Activated B cell treated with CpG ODN at 0.5 μM for 24 hours (primary cell): ENCODE measurements around the gene RECQL5. TPM values are rescaled to one million over a fixed set of nuclear protein-coding genes. Genes with fewer than 3 reads are reported as not detected.
"Not testable (repeated sequence)": the region's sequence is repeated elsewhere in the genome, so short reads cannot be mapped to it uniquely, and the experiment has no call there.

Experiments
- ATAC-seq: fragments of 200-7000 bp; cut with Tn5 transposase; one replicate; pipeline ENCODE4 v1.10.0; 2021; ENCODE audit warnings: low read depth, mild to moderate bottlenecking, moderate library complexity
- CTCF ChIA-PET: fragments of 350-600 bp; sonication (Branson Sonifier 250); formaldehyde crosslinking; loops from one replicate; lab custom pipeline; 2021; ENCODE audit warnings: antibody characterized with exemption; lab: Charles Lee
- POLR2A ChIA-PET: fragments of 350-600 bp; sonication (Branson Sonifier 250); formaldehyde crosslinking; loops from one replicate; lab custom pipeline; 2021; ENCODE audit warnings: antibody characterized with exemption; lab: Charles Lee
- DNase-seq: peaks from one replicate; pipeline ENCODE4 v3.0.0; 2022
- H3K27ac Mint-ChIP-seq: one replicate; pipeline ENCODE4 v1.8.0; 2020; ENCODE audit warnings: mixed read lengths
- H3K27me3 Mint-ChIP-seq: one replicate; pipeline ENCODE4 v1.8.0; 2021; ENCODE audit warnings: mixed read lengths
- H3K36me3 Mint-ChIP-seq: one replicate; pipeline ENCODE4 v1.8.0; 2021; ENCODE audit warnings: low read depth, mixed read lengths
- H3K4me1 Mint-ChIP-seq: one replicate; pipeline ENCODE4 v1.8.0; 2021; ENCODE audit warnings: mixed read lengths
- H3K4me3 Mint-ChIP-seq: one replicate; pipeline ENCODE4 v1.8.0; 2020; ENCODE audit warnings: mild to moderate bottlenecking, mixed read lengths
- H3K9me3 Mint-ChIP-seq: one replicate; pipeline ENCODE4 v1.8.0; 2020; ENCODE audit warnings: mixed read lengths
- CTCF ChIP-seq: fragments of 200-600 bp; IDR thresholded peaks from one replicate; pipeline ENCODE4 v1.8.0; 2022; ENCODE audit warnings: antibody characterized with exemption, mild to moderate bottlenecking
- intact Hi-C: fragments of 100-400 bp; cut with micrococcal nuclease; formaldehyde crosslinking; loops from one replicate; pipeline ENCODE4 v1.15.1; 2024
- total RNA-seq: library from RNA; stranded (reverse); gene quantifications from 2 replicates; pipeline ENCODE4 v1.2.3, GENCODE V29; 2022

RECQL5 gene
- total RNA-seq, 1 donor from 2014 or later: 65.4 TPM

- Mint-ChIP-seq H3K36me3 (peaks cover 7% of the 10 kb centered on the region), H3K27me3 (no peaks in the 10 kb centered on the region), H3K9me3 (no peaks in the 10 kb centered on the region), H3K4me1 (peaks cover 10% of the 10 kb centered on the region), H3K27ac (no peak overlapping the region), H3K4me3 (no peak overlapping the region)
- TF ChIP-seq CTCF: no peak
- DNase-seq (no peak), ATAC-seq (no peak)
- CTCF ChIA-PET: interaction anchor here (1.1 to 2.3 kb wide), 3 partner anchors 8 to 108 kb away, joined by 4 to 13 read pairs (median 5); partner anchors contain the start of gene SMIM5
- intact Hi-C loops: no loop called here
- POLR2A ChIA-PET: interaction anchor here (0.5 to 0.6 kb wide), 2 partner anchors 92 to 188 kb away, joined by 4 to 6 read pairs; no protein-coding TSS in a partner anchor
These were observed 25.6 kb downstream of the RECQL5 start for GRCh38 chr17:75641343-75641742.

GRCh38 chr17:75640556-75641119 is 26.3 kb downstream of the RECQL5 start:
- H3K36me3 Mint-ChIP-seq: peaks cover 5% of the 10 kb centered on the region
- H3K27me3 Mint-ChIP-seq: no peaks in the 10 kb centered on the region
- ChIA-PET CTCF (interaction anchor here (0.7 to 2.3 kb wide), 4 partner anchors 7 to 504 kb away, joined by 4 to 13 read pairs (median 4); partner anchors contain the start of gene SMIM5), POLR2A (no interaction called here)
- ATAC-seq (no peak), DNase-seq (no peak)
- no peak overlapping the region for H3K27ac Mint-ChIP-seq
- intact Hi-C loops: no loop called here
- no peak overlapping the region for H3K4me3 Mint-ChIP-seq
- no peaks in the 10 kb centered on the region for H3K9me3 Mint-ChIP-seq
- no peak for TF ChIP-seq CTCF
- peaks cover 3% of the 10 kb centered on the region for H3K4me1 Mint-ChIP-seq

GRCh38 chr17:75639771-75640555 is 27.0 kb downstream of the RECQL5 start:
- CTCF ChIA-PET: no interaction called here
- Mint-ChIP-seq H3K36me3 (peaks cover 3% of the 10 kb centered on the region), H3K4me1 (no peaks in the 10 kb centered on the region), H3K4me3 (no peak overlapping the region), H3K27ac (no peak overlapping the region), H3K27me3 (no peaks in the 10 kb centered on the region), H3K9me3 (no peaks in the 10 kb centered on the region)
- POLR2A ChIA-PET: no interaction called here
- intact Hi-C loops: no loop called here
- no peak for DNase-seq
- TF ChIP-seq CTCF: no peak
- ATAC-seq: no peak

- POLR2A ChIA-PET: no interaction called here
- intact Hi-C loops: no loop called here
- no peak for ATAC-seq
- Mint-ChIP-seq H3K27me3 (no peaks in the 10 kb centered on the region), H3K27ac (no peak overlapping the region), H3K4me1 (no peaks in the 10 kb centered on the region), H3K9me3 (no peaks in the 10 kb centered on the region), H3K4me3 (no peak overlapping the region), H3K36me3 (peaks cover 3% of the 10 kb centered on the region)
- DNase-seq: no peak
- CTCF ChIA-PET: interaction anchor here (11.7 kb wide), 1 partner anchor 110 kb away, joined by 346 read pairs; no protein-coding TSS in a partner anchor
- no peak for TF ChIP-seq CTCF
These were observed 27.6 kb downstream of the RECQL5 start for GRCh38 chr17:75639327-75639726.

- ChIA-PET POLR2A (no interaction called here), CTCF (interaction anchor here (7.4 to 11.7 kb wide), 2 partner anchors 14 to 111 kb away, joined by 72 to 346 read pairs; no protein-coding TSS in a partner anchor)
- no peak for TF ChIP-seq CTCF
- ATAC-seq (no peak), DNase-seq (no peak)
- Mint-ChIP-seq H3K27ac (no peak overlapping the region), H3K27me3 (no peaks in the 10 kb centered on the region), H3K4me1 (peaks cover 2% of the 10 kb centered on the region), H3K4me3 (no peak overlapping the region), H3K36me3 (peaks cover 3% of the 10 kb centered on the region), H3K9me3 (no peaks in the 10 kb centered on the region)
- intact Hi-C loops: no loop called here
These were observed 28.1 kb downstream of the RECQL5 start for GRCh38 chr17:75638893-75639292.

- POLR2A ChIA-PET: not testable (repeated sequence)
These were observed 28.9 kb downstream of the RECQL5 start for GRCh38 chr17:75638039-75638438.

More at GRCh38 chr17:75638039-75638438, 28.9 kb downstream of the RECQL5 start:
- H3K4me3 Mint-ChIP-seq, H3K9me3 Mint-ChIP-seq, H3K27ac Mint-ChIP-seq, intact Hi-C loops, ATAC-seq, H3K36me3 Mint-ChIP-seq, DNase-seq, H3K4me1 Mint-ChIP-seq, H3K27me3 Mint-ChIP-seq: not testable (repeated sequence)
- CTCF ChIA-PET: interaction anchor here (7.4 to 11.7 kb wide), 2 partner anchors 15 to 112 kb away, joined by 72 to 346 read pairs; no protein-coding TSS in a partner anchor
